Forelimb muscle (tissue), 1 donor: ENCODE data around the gene ASB2. TPM values are rescaled to one million over a fixed set of nuclear protein-coding genes. Genes with fewer than 3 reads are reported as not detected.

Experiments used
- polyA plus RNA-seq: library from polyadenylated mRNA; unstranded; fragments of 120-200 nt; gene quantifications from one replicate; pipeline ENCODE4 v1.2.1, GENCODE V29; 2013; ENCODE audit not compliant: insufficient read length

ASB2 gene
- polyA plus RNA-seq, 1 donor: 38.2 TPM

Other genes starting within 250 kb of the ASB2 start
- gene PRIMA1, start 188.1 kb downstream of the ASB2 start, polyA plus RNA-seq: 3.5 TPM
- gene FAM181A, start 49.2 kb downstream of the ASB2 start, polyA plus RNA-seq: not detected
- 0.13 TPM for gene CCDC197, start 20.7 kb upstream of the ASB2 start, polyA plus RNA-seq
- gene OTUB2, start 49.8 kb upstream of the ASB2 start, polyA plus RNA-seq: 0.49 TPM
- 84.1 TPM for gene DDX24, start 104.6 kb upstream of the ASB2 start, polyA plus RNA-seq
- gene IFI27L1, start 104.7 kb upstream of the ASB2 start, polyA plus RNA-seq: 12.2 TPM
- gene IFI27, start 134.2 kb upstream of the ASB2 start, polyA plus RNA-seq: 2.4 TPM
- 9.8 TPM for gene IFI27L2, start 153.0 kb upstream of the ASB2 start, polyA plus RNA-seq
- 0.13 TPM for gene PPP4R4, start 197.8 kb upstream of the ASB2 start, polyA plus RNA-seq